Stimulated activated CD4-positive, alpha-beta T cell treated with anti-CD3 and anti-CD28 coated beads, TNF-alpha, amount 100 ng/mL, for 24 hours (primary cell): ENCODE measurements around the gene SAG.

Experiments used
- DNase-seq, 3 experiments: peaks; one replicate each; pipeline ENCODE4 v3.0.0-alpha.2; 2020; ENCODE audit warnings: low read depth in 3 of 3

SAG gene

GRCh38 chr2:233307565-233307964 is at the start of gene SAG:
TSS of gene SAG (plus strand) at chr2:233307816. CDS start at chr2:233309190, 1,374 bp downstream.
- DNase-seq: no peak

DNA sequence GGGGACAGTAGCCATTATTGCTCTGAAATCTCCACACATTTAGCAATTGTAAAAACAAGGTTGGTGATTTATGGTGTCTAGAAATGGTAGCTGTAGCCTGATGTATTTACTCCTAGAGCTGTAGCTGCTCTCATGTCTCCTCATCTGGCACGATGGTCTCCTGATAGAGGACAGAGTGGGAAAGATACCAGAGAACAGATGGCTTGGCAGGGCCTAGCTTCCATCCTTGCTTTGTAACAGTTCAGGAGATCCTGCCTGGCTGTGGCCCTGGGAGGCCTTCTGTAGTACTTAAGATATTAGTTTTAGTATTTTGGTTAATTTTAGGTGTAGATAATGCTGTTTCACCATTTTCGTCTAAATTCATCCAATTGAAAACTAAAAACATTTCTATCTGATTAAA is 49.4 kb upstream of the SAG start:
- DNase-seq: no peak

DNA sequence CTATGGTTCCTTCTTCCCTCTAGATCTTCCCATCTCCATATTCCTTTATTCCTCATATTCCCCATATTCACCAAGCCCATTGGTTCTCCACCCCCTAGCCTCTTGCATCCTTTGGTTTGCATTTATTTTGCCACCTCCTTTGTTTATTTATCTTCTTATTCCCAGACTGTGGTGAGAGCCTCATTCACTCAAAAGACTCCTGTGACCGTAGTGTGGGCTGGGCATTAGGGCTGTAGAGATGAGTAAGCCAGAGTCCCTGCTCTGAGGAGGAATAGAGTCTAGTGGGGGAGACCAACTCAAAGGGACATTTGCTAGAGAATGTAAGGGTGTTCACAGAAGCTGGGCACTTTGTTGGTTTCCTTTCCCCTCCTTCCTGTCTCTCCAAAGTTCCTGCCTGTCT is 47.9 kb upstream of the SAG start:
- no peak for DNase-seq

DNA sequence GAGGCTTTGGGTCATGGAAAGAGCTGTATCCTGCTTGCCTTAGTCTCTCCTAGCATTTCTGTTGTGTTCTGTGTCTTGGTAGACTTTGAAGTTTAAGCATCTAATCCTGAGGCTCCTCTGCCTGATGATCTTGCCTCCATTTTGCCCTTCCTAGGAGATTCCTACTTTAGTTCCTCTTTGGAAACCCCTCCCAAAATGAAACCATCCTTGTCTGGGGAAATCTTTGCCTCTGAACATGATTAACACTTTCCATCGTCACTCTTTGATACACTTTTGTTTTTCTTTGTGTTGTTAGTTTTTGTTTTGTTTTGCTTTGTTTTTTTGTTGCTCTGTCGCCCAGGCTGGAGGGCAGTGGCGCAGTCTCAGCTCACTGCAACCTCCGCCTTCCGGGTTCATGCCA is 47.0 kb upstream of the SAG start:
- DNase-seq: no peak

DNA sequence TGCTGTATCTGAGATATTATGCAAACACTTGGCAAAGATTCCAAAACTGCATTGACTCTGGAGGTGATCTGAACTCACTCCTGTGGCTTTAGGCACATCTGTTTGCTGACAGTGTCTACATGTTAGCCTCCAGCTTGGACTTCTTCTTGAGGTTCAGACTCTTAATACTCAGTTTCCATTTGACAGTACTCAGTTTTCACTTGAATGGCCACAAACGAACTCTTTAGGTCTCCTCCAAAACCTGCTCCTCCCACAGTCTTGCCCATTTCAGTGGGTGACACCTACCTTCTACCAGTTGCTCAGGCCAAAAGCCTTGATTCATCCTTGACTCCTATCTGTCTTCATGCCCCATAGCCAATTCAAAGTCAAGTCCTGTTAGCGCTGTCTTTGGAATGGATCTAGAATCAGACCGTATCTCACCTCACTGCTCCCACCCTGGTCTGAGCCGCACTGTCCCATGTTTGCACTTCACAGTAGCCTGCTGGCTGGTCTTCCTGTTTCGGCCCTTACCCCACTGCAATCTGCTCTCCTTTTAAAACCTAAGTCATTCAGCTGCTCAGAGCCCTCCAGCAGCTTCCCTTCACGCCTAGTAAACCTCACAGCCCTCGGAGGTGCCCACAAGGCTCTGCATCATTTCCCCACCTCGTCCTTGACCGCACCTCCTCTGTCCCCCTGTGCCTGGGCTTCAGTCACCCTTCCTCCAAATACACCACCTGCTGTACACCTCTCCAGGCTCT is 45.6 kb upstream of the SAG start:
- no peak for DNase-seq

DNA sequence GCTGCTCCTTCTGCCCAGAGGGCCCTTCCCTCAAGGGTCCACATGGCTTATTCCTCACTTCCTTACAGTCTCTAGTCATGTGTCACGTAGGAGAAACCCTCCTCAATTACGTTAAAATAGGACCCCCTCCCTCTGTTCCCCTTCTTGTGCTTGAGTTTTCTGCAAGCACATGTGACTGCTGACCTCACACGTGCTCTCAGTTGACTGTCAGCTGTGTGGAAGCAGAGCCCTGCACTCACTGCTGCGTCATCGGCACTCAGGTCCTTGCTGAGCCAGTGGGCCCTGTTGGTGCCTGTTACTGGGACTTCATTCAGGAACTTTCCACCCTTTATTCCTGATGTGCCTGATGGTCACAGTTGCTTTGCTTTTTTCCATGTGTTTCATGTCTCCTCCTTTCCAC is 45.1 kb upstream of the SAG start:
- no peak for DNase-seq

- DNase-seq: no peak
These were observed 44.5 kb upstream of the SAG start for GRCh38 chr2:233263045-233263570.

DNA sequence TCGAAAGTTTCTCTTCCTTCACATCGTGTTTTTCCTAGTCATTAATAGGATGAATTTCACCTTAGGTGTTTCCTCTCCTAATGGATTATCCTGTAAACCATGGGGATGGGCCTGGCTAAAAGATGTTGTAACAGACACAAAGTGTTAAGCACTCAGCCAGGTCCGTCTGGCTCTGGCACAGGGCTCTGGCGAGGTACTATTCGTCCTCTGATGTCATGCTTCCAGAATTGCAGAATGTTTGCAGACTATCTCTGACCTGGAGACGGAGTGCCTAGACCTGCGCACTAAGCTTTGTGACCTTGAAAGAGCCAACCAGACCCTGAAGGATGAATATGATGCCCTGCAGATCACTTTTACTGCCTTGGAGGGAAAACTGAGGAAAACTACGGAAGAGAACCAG is 42.9 kb upstream of the SAG start:
- DNase-seq: no peak

- no peak for DNase-seq
These were observed 41.7 kb upstream of the SAG start for GRCh38 chr2:233265899-233266431.

GRCh38 chr2:233266481-233266880 is 41.1 kb upstream of the SAG start:
- no peak for DNase-seq

GRCh38 chr2:233267516-233268245 is 39.9 kb upstream of the SAG start:
- peak; percentile 34 to 61 (median 55) for DNase-seq

DNA sequence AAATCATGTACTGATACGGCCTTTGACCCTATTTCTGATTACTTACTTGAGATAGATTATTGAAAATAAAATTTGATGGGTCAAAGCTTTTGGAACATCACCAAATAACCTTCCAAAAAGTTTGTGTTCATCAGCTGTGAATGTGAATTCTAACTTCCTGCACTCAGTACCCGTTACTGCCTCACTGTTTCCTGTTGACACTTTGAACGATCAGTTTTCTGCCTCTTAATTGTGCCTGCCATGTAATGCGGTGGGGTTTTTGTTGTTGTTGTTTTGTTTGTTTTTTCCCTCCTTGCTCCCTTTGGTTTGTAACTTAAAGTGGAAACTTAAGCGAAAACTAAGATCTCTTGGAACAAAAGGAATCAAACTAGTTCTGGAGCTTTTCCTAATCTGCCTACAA is 37.2 kb upstream of the SAG start:
- DNase-seq: no peak

DNA sequence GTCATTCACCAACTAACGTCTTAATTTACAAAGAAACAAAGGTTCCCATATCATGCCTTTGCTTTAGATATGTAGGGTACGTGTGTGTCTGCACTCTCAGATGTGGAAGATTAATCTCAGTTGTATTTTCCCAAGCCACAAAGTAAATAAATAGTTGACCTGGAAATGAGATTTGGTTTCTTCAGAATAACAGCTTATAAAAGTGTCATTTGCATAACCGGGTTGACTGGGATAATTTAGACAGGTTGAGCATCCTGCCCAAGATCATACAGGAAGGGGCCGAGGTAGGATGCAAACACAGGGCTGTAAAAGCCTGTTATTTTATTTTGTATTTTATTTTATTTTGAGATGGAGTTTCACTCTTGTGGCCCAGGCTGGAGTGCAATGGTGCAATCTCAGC is 36.7 kb upstream of the SAG start:
- no peak for DNase-seq

DNA sequence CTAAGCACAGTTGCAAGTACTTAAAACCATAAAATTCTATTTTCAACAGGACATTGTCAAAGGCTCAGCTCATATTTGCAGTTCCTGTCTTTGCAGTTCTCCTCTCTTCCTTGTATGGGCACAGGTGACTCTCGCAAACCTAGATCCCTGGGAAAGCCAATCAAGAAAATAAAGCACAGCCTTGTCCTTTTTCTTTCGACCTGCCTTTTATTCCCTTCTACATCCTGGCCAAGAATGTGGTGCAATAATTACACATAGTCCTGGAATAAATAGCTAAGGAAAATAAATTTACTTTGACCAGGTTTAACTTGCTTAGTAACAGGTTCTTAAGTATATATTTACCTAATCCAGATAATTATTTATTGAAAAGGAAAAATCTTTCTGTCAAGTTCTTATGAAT is 35.9 kb upstream of the SAG start:
- DNase-seq: no peak

DNA sequence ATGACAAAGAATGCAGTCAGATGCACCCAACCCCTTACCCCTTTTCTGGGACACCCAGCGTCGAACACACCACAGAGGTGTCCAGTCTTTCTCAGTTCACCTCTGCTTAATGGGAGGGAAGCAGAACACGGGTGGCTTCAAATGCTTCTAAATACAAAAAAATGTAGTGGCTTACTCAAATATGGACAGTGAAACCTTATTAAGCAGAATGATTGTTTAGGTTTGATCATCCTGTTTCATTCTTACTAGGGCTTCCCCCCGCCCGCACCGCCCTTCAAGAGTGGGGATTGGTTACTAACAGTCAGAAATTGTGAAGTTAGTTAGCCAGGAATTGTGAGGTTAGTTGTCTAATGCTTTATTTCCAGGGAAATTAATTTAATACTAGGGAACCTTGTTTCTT is 34.5 kb upstream of the SAG start:
- DNase-seq: peak in 1 of 3 experiments; percentile 30

DNA sequence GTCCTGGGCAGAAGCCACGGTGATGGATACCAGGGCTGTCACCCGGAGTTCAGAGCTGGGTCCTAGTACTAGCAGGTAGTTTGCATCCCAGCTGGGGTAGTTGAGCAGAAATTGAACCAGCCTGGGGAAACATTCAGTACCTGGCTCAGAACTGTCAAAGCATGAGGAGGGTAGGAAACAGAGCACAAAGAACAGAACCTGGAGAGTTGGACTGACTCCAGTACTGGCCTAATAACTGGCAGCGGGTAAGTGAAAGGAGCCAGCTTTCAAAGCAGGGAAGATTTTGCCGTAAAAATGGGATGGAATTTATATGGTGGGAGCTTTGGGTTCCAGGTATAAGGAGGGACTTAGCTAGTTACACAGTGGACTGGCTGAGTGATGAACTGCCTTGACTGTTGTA is 32.4 kb upstream of the SAG start:
- no peak for DNase-seq

- no peak for DNase-seq
These were observed 28.7 kb upstream of the SAG start for GRCh38 chr2:233278921-233279320.

DNA sequence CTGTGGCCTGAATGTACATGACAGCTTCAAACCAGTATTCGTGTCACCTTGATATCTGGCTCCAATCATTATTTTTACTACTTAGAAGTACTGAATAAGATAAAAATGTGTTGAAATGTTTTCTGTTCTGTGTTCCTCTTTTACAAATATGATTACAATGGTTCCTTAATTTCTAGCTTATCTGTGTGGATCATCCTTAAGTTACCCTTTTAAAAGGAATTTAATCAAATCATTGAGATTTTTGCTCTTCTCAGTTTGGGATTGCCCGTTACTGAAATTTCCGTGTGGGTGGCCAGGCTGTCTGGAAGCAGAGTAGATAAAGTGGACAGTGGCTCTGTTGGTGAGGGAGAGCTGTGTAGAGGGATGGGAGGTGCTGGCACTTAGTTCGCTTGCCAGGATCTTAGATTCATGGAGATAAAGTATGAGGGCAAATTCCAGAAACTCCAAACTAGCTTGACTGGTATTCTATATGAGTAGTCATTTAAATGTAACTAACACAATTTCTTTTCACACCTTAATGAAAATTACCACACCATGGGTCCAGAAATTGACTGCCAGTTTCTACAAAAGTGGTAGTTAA is 27.4 kb upstream of the SAG start:
- no peak for DNase-seq

DNA sequence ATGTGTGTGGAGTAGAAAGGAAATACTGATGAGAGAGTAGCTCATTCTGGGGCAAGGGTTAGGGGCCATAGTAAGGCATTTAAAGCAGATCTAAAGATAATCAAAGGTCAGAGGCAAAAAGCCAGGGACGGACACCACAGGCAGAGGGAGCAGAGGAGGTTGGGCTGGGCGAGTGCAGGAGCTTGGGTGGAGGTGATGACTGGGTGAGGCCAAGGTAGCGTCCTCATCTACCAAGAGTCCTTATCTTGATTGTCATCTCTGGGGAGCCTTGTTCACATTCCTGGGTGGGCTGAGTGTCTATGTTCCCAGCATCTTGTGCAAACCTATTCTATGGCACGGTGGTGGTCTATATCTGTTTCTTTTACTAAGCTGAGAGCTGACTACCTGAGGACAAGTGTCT is 26.1 kb upstream of the SAG start:
- DNase-seq: no peak

- no peak for DNase-seq
These were observed 25.5 kb upstream of the SAG start for GRCh38 chr2:233281992-233282603.

DNA sequence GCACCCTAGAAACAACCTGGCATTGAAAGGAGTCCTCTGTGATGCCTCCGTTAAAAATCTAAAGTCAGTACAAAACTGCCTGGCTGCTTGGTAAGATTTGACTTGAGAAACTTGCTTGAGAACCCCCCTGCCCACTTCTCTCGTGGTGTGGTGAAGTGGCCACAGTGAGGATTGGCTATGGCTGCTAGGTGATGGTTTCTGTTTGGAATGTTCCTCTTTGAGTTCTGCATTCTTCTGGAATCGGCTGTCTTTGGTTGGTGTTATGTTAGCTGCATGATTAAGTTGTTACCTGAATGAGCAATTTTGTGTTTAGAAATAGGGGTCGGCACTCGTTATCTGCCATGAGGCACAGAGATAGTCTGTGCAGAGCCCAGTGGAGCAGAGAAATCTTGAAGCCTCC is 21.7 kb upstream of the SAG start:
- no peak for DNase-seq

DNA sequence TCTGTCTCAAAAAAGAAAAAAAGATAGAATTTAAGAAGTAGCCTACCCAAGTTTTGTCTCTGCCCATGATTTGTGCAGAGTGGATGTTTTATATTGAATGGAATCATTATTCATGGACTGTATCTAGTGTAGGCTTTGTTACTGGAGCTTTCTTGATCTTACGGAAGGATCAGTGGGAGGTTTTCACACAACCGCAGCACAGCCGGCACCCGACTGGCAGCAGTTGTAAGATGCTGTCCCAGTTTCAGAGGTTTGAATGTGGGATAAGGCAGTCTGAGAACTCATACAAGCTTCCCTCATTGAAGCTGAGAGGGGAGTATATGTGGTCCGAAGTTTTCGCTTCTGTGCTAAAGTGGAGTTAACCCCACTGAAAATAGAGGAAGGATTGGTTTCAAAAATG is 19.7 kb upstream of the SAG start:
- DNase-seq: no peak
